SK-N-SH (cell line): ENCODE measurements around the gene PKD1. TPM values are rescaled to one million over a fixed set of nuclear protein-coding genes. Genes with fewer than 3 reads are reported as not detected.

ENCODE experiments used
- CTCF ChIA-PET: fragments of 300-600, 350-600 bp; formaldehyde crosslinking; extraction: SDS; loops from one replicate; lab custom pipeline; 2021; lab: Yijun Ruan, JAX
- POLR2A ChIA-PET: fragments of 350-600 bp; sonication (Branson Sonifier 250); formaldehyde crosslinking; extraction: SDS; loops from one replicate; lab custom pipeline; 2020; ENCODE audit warnings: antibody characterized with exemption, inconsistent platforms; lab: Yijun Ruan, JAX
- DNase-seq: peaks from one replicate; pipeline ENCODE4 v3.0.0; 2012
- H2AFZ ChIP-seq: fragments of 200-600 bp; sonication (generic); 2 replicates; pipeline ENCODE4 v1.8.1; 2016; ENCODE audit warnings: antibody characterized with exemption, mild to moderate bottlenecking, low read depth
- H3F3A ChIP-seq: fragments of 200-600 bp; sonication (generic); replicated peaks from 2 replicates; pipeline ENCODE3; 2016; ENCODE audit warnings: antibody characterized with exemption, mild to moderate bottlenecking; ENCODE audit not compliant: insufficient read depth
- H3K27ac ChIP-seq, 2 experiments: fragments of 200-500 bp in 1 of 2; fragments of 200-600 bp in 1 of 2; sonication (Bioruptor generic) in 1 of 2; sonication (generic), shearing (Covaris generic) in 1 of 2; 2 replicates each; pipeline versions ENCODE4 v1.5.1 to v1.6.1; 2014 to 2016; ENCODE audit warnings: low read depth in 2 of 2, inconsistent platforms in 1 of 2, low read length in 1 of 2, mild to moderate bottlenecking in 1 of 2, mixed read lengths in 1 of 2
- H3K27me3 ChIP-seq: fragments of 200-600 bp; sonication (generic), shearing (Covaris generic); 2 replicates; pipeline ENCODE4 v1.6.1; 2016; ENCODE audit warnings: mixed run types; ENCODE audit not compliant: insufficient read depth
- H3K36me3 ChIP-seq, 2 experiments: fragments of 200-500 bp in 1 of 2; fragments of 200-600 bp in 1 of 2; sonication (Bioruptor generic) in 1 of 2; sonication (generic) in 1 of 2; replicated peaks in 1 of 2; 2 replicates each; pipeline versions ENCODE3 to v1.5.1; 2014 to 2016; ENCODE audit warnings: low read length in 1 of 2, mild to moderate bottlenecking in 1 of 2; ENCODE audit not compliant: insufficient read depth in 2 of 2, control insufficient read depth in 1 of 2
- H3K4me1 ChIP-seq, 2 experiments: fragments of 200-500 bp in 1 of 2; fragments of 200-600 bp in 1 of 2; sonication (Bioruptor generic) in 1 of 2; sonication (generic), shearing (Covaris generic) in 1 of 2; 2 replicates each; pipeline versions ENCODE4 v1.5.1 to v1.6.1; 2014 to 2016; ENCODE audit warnings: low read depth in 1 of 2, low read length in 1 of 2, mixed run types in 1 of 2; ENCODE audit not compliant: insufficient read depth in 2 of 2, control insufficient read depth in 1 of 2
- H3K4me2 ChIP-seq: fragments of 200-600 bp; sonication (generic), shearing (Covaris generic); 2 replicates; pipeline ENCODE4 v1.6.1; 2017; ENCODE audit warnings: mixed run types
- H3K4me3 ChIP-seq, 2 experiments: fragments of 200-500 bp in 1 of 2; fragments of 200-600 bp in 1 of 2; sonication (Bioruptor generic) in 1 of 2; sonication (generic), shearing (Covaris generic) in 1 of 2; 2 replicates each; pipeline versions ENCODE4 v1.5.1 to v1.8.1; 2014 to 2016; ENCODE audit warnings: low read depth in 2 of 2, inconsistent platforms in 1 of 2, low read length in 1 of 2, mild to moderate bottlenecking in 1 of 2, mixed read lengths in 1 of 2, moderate library complexity in 1 of 2
- H3K79me2 ChIP-seq: fragments of 200-600 bp; sonication (generic); 2 replicates; pipeline ENCODE4 v1.8.1; 2017; ENCODE audit warnings: mild to moderate bottlenecking; ENCODE audit not compliant: insufficient read depth
- H3K9ac ChIP-seq: fragments of 200-600 bp; sonication (generic); 2 replicates; pipeline ENCODE4 v1.6.1; 2017; ENCODE audit warnings: mixed run types
- H3K9me2 ChIP-seq: fragments of 200-600 bp; sonication (generic); 2 replicates; pipeline ENCODE4 v1.6.1; 2017; ENCODE audit warnings: mixed run types
- H3K9me3 ChIP-seq: fragments of 200-600 bp; sonication (generic); 2 replicates; pipeline ENCODE4 v1.6.1; 2017; ENCODE audit warnings: mixed run types, mild to moderate bottlenecking, moderate library complexity
- H4K20me1 ChIP-seq: fragments of 200-600 bp; sonication (generic); 2 replicates; pipeline ENCODE4 v1.6.1; 2017; ENCODE audit warnings: mild to moderate bottlenecking, mixed run types; ENCODE audit not compliant: insufficient read depth
- ELF1 ChIP-seq: IDR thresholded peaks from 2 replicates; pipeline ENCODE4 v1.4.0; 2012
- EP300 ChIP-seq, 2 experiments: IDR thresholded peaks; 2 replicates each; pipeline versions ENCODE4 v1.4.0 to v1.6.1; 2012; ENCODE audit warnings: borderline replicate concordance in 1 of 2, low read depth in 1 of 2, low read length in 1 of 2
- EZH2phosphoT487 ChIP-seq: fragments of 200-600 bp; sonication (generic); IDR thresholded peaks from 2 replicates; pipeline ENCODE4 v1.6.1; 2017; ENCODE audit warnings: low read depth, mixed run types, mild to moderate bottlenecking, antibody characterized with exemption, moderate library complexity, borderline replicate concordance
- MAX ChIP-seq: IDR thresholded peaks from 2 replicates; pipeline ENCODE4 v1.4.0; 2012; ENCODE audit warnings: low read depth
- MEF2A ChIP-seq: IDR thresholded peaks from 2 replicates; pipeline ENCODE4 v1.4.0; 2012; ENCODE audit warnings: low read depth, borderline replicate concordance
- MXI1 ChIP-seq: IDR thresholded peaks from 2 replicates; pipeline ENCODE4 v1.6.1; 2012; ENCODE audit warnings: mild to moderate bottlenecking, low read depth, low read length, improper control_type of control experiment
- NFIC ChIP-seq: IDR thresholded peaks from 2 replicates; pipeline ENCODE4 v1.4.0; 2012; ENCODE audit warnings: borderline replicate concordance
- SIN3A ChIP-seq: IDR thresholded peaks from 2 replicates; pipeline ENCODE4 v1.6.1; 2012; ENCODE audit warnings: low read depth, mild to moderate bottlenecking, low read length, moderate library complexity, borderline replicate concordance
- TCF12 ChIP-seq: IDR thresholded peaks from 2 replicates; pipeline ENCODE4 v1.4.0; 2012
- TEAD4 ChIP-seq: IDR thresholded peaks from 2 replicates; pipeline ENCODE4 v1.4.0; 2012; ENCODE audit warnings: mild to moderate bottlenecking, borderline replicate concordance; ENCODE audit not compliant: insufficient read depth
- USF1 ChIP-seq: IDR thresholded peaks from 2 replicates; pipeline ENCODE4 v1.4.0; 2012; ENCODE audit warnings: low read depth, borderline replicate concordance
- YY1 ChIP-seq: IDR thresholded peaks from 2 replicates; pipeline ENCODE4 v1.4.0; 2012; ENCODE audit warnings: low read depth, mild to moderate bottlenecking
- WGBS: methylation state at CpG from one replicate; pipeline ENCODE4 v1.1.6; 2017; ENCODE audit warnings: low lambda C conversion rate; 5-methylcytosine and 5-hydroxymethylcytosine counted together
- polyA plus RNA-seq, 3 experiments: library from polyadenylated mRNA; depleted of rRNA; stranded (reverse); fragments of >200 nt; gene quantifications; 2 replicates each; pipeline ENCODE4 v1.2.3, GENCODE V29; 2012
- TF ChIP-seq, protein P1 (sequence below): IDR thresholded peaks from 2 replicates; pipeline ENCODE4 v1.6.1; 2012; ENCODE audit warnings: mild to moderate bottlenecking, low read depth, low read length, moderate library complexity
- TF ChIP-seq, protein P2 (sequence below): fragments of 150-350 bp; IDR thresholded peaks from 2 replicates; pipeline ENCODE4 v1.6.1; 2016; ENCODE audit warnings: mild to moderate bottlenecking, low read depth, low read length

Gene PKD1
- polyA plus RNA-seq, 1 of the 3 experiments (the other 2 are of a cell fraction), result 47.4 TPM

DNA sequence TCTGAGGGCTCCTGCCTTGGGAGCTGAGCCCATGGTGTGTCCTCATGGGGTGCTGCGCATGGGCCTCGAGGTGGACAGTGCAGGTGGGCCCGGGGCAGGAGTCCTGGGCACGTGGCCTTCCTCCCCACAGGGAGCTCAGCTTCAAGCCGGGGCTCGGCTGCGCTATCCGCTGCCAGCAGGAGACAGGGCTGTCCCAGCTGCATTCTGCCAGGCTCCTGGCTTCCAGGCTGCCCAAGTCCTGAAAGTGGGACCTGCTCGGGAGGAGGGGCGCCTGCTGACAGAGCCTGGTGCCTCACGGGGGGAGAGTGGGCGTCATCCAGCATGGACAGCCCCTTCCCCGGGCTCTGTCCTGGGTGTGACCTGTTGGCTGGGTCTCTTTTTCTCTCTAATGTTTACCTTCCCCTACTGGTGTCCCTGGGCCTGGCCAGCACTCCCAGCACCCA lies 27.0 kb upstream of the PKD1 start:
- Histone ChIP-seq H3K4me2 (no peak overlapping the region), H3K4me1 (peaks cover 3 to 16% of the 10 kb centered on the region in 2 experiments; a peak in 3 of 4 replicates), H3F3A (peaks cover 3% of the 10 kb centered on the region), H4K20me1 (peaks cover 57% of the 10 kb centered on the region), H3K9ac (no peak overlapping the region), H3K9me2 (no peaks in the 10 kb centered on the region), H3K27ac (no peak overlapping the region; a peak in 1 of 4 replicates), H3K27me3 (no peaks in the 10 kb centered on the region), H3K79me2 (peaks cover 68% of the 10 kb centered on the region), H3K9me3 (no peaks in the 10 kb centered on the region), H3K36me3 (peaks cover 0 to 31% of the 10 kb centered on the region in 2 experiments), H2AFZ (no peak overlapping the region), H3K4me3 (no peak overlapping the region)
- TF ChIP-seq YY1, result no peak
- no peak for TF ChIP-seq NFIC
- DNase-seq, result no peak
- POLR2A ChIA-PET, result interaction anchor here (1.1 to 1.2 kb wide), 2 partner anchors 12 kb away, joined by 3 to 4 read pairs; no protein-coding TSS in a partner anchor
- WGBS, result no CpG with 5 or more reads among the region's 13 CpGs
- CTCF ChIA-PET, result no interaction called here

- H3K4me3 ChIP-seq, result no peak overlapping the region
- H3K9ac ChIP-seq, result no peak overlapping the region
- ChIA-PET CTCF (interaction anchor here (0.8 to 1.1 kb wide), 2 partner anchors 33 to 138 kb away, joined by 3 read pairs; no protein-coding TSS in a partner anchor), POLR2A (interaction anchor here (0.9 to 1.2 kb wide), 3 partner anchors 11 to 33 kb away, joined by 3 to 4 read pairs (median 3); no protein-coding TSS in a partner anchor)
- H3K9me3 ChIP-seq, result no peaks in the 10 kb centered on the region
- H3K27me3 ChIP-seq, result no peaks in the 10 kb centered on the region
- no peaks in the 10 kb centered on the region for H3K9me2 ChIP-seq
- no peak overlapping the region for H3K4me2 ChIP-seq
- H3F3A ChIP-seq, result peaks cover 3% of the 10 kb centered on the region
- peaks cover 63% of the 10 kb centered on the region for H4K20me1 ChIP-seq
- DNase-seq, result no peak
- H3K27ac ChIP-seq, result no peak overlapping the region; a peak in 1 of 4 replicates
- peaks cover 0 to 24% of the 10 kb centered on the region in 2 experiments for H3K36me3 ChIP-seq
- WGBS, result 92% methylated on average over 10 of the region's 10 CpGs
- H3K79me2 ChIP-seq, result peaks cover 75% of the 10 kb centered on the region
- TF ChIP-seq MXI1 (no peak), MAX (no peak), TEAD4 (no peak), EP300 (IDR thresholded peaks at IDR 0.05; ENCODE audit: borderline replicate concordance in 1 of 2, low read depth in 1 of 2, low read length in 1 of 2) (no peak), EZH2phosphoT487 (no peak), MEF2A (no peak), USF1 (no peak), SIN3A (no peak), TCF12 (no peak), ELF1 (no peak)
- TF ChIP-seq, protein P1, sequence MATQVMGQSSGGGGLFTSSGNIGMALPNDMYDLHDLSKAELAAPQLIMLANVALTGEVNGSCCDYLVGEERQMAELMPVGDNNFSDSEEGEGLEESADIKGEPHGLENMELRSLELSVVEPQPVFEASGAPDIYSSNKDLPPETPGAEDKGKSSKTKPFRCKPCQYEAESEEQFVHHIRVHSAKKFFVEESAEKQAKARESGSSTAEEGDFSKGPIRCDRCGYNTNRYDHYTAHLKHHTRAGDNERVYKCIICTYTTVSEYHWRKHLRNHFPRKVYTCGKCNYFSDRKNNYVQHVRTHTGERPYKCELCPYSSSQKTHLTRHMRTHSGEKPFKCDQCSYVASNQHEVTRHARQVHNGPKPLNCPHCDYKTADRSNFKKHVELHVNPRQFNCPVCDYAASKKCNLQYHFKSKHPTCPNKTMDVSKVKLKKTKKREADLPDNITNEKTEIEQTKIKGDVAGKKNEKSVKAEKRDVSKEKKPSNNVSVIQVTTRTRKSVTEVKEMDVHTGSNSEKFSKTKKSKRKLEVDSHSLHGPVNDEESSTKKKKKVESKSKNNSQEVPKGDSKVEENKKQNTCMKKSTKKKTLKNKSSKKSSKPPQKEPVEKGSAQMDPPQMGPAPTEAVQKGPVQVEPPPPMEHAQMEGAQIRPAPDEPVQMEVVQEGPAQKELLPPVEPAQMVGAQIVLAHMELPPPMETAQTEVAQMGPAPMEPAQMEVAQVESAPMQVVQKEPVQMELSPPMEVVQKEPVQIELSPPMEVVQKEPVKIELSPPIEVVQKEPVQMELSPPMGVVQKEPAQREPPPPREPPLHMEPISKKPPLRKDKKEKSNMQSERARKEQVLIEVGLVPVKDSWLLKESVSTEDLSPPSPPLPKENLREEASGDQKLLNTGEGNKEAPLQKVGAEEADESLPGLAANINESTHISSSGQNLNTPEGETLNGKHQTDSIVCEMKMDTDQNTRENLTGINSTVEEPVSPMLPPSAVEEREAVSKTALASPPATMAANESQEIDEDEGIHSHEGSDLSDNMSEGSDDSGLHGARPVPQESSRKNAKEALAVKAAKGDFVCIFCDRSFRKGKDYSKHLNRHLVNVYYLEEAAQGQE, result no peak
- TF ChIP-seq, protein P2, sequence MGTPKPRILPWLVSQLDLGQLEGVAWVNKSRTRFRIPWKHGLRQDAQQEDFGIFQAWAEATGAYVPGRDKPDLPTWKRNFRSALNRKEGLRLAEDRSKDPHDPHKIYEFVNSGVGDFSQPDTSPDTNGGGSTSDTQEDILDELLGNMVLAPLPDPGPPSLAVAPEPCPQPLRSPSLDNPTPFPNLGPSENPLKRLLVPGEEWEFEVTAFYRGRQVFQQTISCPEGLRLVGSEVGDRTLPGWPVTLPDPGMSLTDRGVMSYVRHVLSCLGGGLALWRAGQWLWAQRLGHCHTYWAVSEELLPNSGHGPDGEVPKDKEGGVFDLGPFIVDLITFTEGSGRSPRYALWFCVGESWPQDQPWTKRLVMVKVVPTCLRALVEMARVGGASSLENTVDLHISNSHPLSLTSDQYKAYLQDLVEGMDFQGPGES, result no peak
- peaks cover 10 to 24% of the 10 kb centered on the region in 2 experiments; a peak in 3 of 4 replicates for H3K4me1 ChIP-seq
- H2AFZ ChIP-seq, result no peak overlapping the region
Measured at GRCh38 chr16:2161911-2162310, 26.2 kb upstream of the PKD1 start.
